NCI-H2196 treated with DMSO at 0.1 percent for 48 hours (cell line): Measurements from ENCODE around the gene SELENOO.

ENCODE experiments used
- DNase-seq: peaks from one replicate; lab custom pipeline; 2025; ENCODE audit not compliant: unreplicated experiment; lab: John Stamatoyannopoulos, UW

SELENOO gene

GRCh38 chr22:50216055-50216683 lies 15.4 kb downstream of the SELENOO start:
- no peak for DNase-seq

DNA sequence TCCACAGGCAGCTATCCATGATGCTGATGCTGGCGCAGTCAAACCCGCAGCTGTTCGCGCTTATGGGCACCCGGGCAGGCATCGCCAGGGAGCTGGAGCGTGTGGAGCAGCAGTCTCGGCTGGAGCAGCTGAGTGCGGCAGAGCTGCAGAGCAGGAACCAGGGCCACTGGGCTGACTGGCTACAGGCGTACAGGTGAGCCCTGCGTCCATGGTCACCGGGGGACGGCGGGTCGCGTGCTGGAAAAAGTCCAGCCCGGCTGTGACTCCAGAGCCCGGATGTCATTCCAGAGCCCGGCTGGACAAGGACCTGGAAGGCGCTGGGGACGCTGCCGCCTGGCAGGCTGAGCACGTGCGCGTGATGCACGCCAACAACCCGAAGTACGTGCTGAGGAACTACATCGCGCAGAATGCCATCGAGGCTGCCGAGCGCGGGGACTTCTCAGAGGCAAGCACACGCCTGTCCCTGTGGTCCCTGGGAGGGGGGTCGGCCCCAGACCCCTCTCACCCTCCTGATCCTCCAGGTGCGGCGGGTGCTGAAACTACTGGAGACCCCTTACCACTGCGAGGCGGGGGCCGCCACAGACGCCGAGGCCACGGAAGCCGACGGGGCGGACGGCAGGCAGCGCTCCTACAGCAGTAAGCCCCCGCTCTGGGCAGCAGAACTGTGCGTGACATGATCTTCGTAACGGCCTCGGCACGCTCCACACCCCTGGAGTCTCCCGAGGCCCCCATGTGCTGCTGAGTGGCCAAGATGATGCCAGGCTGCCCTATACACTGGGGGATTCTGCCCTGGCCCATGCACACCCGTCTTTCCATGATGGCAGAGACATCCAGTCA lies 16.1 kb downstream of the SELENOO start:
- no peak for DNase-seq

DNA sequence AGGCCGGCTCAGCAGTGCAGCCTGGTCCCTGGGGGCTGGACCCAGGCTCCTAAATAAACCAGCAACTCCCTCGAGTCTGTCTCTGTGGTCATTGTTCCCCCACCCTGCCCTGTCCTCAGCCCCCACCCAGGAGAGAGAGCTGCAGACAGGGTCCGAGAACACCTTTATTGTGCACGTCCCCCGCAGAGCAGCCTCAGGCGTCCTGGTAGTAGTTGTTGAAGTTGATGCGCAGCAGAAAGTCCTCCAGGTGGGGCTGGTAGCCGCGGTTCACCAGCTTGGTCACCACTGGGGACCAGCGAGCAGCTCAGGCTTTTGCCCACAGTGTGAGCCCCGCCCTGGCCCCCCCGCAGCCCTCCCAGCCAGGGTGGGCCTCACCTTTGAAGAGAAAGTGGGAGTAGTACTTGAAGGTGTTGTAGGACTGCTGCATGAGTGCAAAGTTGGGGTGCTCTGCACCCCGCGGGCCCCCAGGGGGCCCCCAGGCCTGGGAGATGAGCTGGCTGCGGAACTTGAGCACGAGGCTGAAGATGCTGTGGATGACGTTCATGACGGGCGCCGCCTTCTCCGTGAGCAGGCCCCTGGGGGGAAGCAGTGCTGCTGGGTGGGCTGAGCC lies 16.8 kb downstream of the SELENOO start:
- no peak for DNase-seq

GRCh38 chr22:50218153-50218995 lies 17.6 kb downstream of the SELENOO start:
- peak; percentile 47 for DNase-seq

DNA sequence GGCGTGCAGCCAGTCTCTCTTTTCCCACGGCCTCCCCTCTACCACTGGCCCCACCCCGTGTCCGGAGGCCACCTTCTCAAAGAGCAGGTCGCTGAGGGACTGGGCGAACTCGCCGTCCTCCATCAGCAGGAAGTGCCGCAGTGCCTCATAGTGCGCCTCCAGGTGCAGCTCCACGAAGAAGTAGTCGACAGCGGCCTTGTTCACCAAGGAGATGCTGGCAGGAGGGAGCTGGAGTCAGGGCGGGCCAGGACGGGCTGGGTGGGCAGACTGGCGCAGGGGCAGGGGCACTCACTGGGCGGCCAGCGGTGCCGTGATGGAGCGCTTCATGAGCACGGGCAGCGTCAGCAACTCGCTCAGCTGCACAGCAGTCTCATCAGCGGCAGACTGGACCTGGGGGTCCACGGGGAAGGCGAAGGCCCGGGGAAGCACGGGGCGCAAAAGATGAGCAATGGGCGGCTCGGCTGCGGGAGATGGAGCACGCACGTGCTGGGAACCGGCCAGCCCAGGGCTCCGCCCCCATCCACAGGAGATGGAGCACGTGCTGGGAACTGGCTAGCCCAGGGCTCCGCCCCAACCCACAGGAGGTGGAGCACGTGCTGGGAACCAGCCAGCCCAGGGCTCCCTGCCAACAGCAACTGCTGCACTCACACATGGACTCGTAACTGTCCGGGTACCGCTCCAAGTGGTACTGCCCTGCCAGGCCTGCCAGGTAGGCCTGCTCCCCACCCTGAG lies 18.4 kb downstream of the SELENOO start:
- peak; percentile 35 for DNase-seq

DNA sequence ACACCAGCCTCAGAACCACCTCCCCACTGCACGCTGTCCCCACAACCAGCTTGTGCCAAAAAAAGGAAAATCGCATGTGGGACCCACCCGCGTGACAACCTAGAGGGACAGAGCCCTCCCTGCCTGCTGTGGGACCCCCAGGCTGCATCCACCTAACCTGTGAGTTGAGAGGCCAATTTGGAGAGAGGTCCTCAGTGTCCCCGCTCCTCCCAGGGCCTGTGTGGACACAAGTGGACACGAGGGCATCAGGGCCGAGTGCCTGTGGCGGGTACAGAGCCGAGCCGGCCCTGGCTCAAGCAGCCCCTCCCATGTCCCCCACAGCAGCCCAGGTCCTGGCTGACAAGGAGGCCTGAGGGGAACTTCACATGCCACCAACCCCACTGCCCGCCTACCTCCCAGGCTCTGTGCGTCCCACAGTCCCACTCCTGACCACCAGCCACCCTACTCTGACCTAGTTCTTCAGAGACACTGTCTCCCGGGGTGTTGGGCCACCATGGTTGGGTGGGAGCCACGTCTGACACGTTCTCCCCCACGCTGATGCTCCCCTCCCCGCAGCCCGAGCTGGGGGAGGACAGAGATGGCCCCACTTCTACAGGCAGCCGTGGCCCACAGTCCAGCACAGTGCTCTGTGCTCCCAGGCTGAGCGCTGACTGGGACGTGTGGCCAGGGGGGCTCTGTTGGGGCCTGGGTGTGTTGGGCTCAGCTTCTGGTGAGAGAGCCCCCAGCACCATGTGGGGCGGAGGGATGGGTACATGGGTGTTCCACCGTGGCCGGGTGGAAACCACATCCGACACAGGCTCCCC lies 19.2 kb downstream of the SELENOO start:
- DNase-seq = no peak

- DNase-seq = no peak
Observed at GRCh38 chr22:50220603-50221409, 20.0 kb downstream of the SELENOO start.

DNA sequence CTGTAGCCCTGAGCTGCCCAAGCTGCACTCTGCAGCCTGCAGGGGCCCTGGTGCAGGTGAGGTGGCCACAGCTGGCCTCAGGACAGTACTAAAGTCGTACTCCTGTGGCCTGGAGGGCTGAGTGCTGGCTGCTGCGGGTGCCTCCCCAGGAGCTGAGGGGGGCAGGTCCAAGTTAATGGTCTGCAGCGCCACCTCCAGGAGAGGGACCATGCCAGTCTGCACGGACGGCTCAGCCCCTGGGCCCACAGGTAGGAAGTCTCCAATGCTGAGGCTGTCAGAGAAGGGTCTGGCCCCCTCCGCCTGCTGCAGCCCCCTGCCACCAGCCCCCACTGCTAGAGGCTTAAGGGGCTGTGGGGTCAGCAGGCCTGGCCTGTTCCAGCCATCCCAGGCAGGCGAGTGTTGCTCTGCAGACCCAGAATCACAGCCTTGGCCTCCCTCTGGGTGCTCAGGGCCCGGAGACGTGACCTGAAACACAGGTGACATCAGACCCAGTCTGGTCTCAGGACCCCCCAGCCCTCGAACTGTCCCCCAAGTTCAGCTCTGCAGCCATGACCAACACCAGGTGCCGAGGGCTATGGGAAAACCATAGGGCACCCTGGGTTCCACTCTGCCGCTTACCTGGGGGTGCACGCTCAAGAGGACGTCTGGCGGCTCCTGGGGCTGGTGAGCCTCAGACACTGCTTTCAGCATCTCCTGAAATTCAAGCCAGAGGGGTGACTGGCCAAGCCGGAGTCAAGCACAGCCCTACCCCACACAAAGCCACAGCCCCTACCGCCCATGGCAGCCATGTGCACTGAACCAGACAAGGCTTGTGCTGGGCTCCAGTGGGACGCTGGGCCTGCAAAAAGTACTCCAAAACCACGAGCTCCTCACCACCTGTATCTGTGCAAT lies 20.8 kb downstream of the SELENOO start:
- no peak for DNase-seq

GRCh38 chr22:50222508-50222907 lies 21.7 kb downstream of the SELENOO start:
- no peak for DNase-seq

GRCh38 chr22:50224071-50224470 lies 23.3 kb downstream of the SELENOO start:
- DNase-seq = no peak

DNA sequence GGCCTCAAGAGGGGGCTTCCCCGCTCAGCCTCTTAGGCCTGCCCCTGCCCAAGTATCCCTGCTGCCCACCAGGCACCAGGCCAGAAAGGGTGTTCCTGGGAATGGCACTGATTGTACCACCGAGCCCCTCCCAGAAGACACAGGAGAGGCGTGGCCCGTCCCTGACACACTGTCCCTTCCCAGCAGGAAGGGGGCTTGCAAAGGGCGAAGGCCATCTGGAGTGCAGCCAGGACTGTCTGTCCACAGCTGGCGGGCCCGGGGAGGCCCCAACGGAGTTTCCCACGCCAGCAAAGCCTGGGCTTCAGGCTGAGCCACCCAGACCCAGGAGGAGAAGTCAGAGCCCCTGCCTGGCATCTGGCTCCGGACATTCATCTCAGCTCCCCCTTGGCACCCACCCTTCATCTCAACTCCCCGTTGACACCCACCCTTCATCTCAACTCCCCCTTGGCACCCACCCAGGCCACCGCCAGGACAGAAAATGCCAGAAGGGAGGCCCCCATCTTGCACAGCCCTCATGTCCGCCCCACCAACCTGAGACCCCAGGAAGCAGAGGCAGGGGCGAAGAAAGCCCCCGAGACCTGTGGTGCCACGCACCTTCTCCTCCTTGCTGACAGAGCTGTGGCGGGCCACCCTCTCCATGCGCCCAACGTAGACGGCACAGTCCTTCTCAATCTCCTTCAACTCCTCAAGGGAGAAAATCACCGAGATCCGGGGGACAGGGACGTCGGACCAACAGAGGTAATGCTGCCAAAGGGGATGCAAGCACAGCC lies 24.6 kb downstream of the SELENOO start:
- DNase-seq = no peak

- DNase-seq = no peak
Observed at GRCh38 chr22:50226063-50226874, 25.5 kb downstream of the SELENOO start.

- DNase-seq = no peak
Observed at GRCh38 chr22:50226875-50227165, 26.0 kb downstream of the SELENOO start.

GRCh38 chr22:50227579-50228215 lies 26.9 kb downstream of the SELENOO start:
- DNase-seq = no peak

- DNase-seq = no peak
Observed at GRCh38 chr22:50228366-50228765, 27.6 kb downstream of the SELENOO start.

- DNase-seq = no peak
Observed at GRCh38 chr22:50229370-50229769, 28.6 kb downstream of the SELENOO start.
